Hematopoietic multipotent progenitor cell treated with erythropoietin and hydrocortisone succinate and interleukin-3 and kit ligand, for 8 days (in vitro differentiated cells): ENCODE results near the gene KLHDC3.

Experiments used
- DNase-seq: peaks from one replicate; pipeline ENCODE4 v3.0.0-alpha.2; 2015

KLHDC3 gene, protein sequence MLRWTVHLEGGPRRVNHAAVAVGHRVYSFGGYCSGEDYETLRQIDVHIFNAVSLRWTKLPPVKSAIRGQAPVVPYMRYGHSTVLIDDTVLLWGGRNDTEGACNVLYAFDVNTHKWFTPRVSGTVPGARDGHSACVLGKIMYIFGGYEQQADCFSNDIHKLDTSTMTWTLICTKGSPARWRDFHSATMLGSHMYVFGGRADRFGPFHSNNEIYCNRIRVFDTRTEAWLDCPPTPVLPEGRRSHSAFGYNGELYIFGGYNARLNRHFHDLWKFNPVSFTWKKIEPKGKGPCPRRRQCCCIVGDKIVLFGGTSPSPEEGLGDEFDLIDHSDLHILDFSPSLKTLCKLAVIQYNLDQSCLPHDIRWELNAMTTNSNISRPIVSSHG

DNA sequence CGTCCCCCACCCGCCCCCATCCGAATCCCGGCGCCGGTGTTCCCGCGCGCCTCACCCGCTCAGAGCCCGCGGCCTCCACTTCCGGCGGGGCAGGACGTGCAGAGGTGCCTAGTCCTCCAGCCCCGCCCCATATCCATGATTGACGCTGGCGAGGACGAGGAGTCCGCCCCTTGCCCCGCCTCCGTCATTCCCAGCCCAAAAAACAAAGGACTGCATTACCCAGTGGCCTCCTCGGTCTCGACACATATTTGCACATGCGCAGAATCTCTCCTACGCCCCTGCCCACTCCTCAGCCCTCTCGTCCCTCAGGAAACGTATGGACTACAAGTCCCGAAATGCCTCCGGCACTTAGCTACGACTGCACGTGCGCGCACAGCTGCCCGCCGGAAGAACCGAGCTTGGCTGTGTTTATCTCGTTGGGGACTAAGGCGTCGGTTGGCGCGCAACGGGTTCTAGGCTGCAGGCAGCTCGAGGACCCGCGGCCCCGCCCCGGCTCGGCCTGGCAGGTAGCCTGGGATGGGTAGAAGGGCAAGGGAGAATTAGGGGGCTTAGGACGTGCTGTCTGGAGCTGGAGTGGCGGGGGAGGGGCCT is at the start of gene KLHDC3, which contains the start of gene MEA1:
TSS of gene KLHDC3 (plus strand) at position 407 of the 591 bp plus-strand sequence. CDS start 2,944 bp downstream, outside the sequence.
TSS of gene MEA1 (minus strand) at position 104 of the 591 bp plus-strand sequence. CDS start 133 bp downstream, outside the sequence.
- DNase-seq, result peak; percentile 100

DNA sequence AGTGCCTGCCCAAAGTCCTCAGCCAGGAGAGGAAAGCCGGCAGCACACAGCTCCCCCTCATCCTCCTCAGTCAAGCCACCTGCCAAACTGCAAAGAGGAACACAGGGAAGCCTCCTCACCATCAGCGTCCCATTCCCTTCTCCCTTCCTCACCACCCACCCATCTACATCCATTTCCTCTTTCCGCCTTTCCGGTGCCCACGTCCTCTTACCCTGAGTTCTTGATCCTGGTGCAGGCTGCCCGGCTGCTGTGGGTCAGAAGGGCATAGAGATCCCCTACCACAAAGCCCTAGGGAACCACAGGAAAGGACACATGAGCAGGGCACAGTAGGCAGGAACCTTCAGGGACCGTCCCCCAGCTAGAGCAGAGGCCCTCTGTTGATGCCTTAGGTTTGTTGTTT is 47.5 kb upstream of the KLHDC3 start:
- DNase-seq, result no peak

DNA sequence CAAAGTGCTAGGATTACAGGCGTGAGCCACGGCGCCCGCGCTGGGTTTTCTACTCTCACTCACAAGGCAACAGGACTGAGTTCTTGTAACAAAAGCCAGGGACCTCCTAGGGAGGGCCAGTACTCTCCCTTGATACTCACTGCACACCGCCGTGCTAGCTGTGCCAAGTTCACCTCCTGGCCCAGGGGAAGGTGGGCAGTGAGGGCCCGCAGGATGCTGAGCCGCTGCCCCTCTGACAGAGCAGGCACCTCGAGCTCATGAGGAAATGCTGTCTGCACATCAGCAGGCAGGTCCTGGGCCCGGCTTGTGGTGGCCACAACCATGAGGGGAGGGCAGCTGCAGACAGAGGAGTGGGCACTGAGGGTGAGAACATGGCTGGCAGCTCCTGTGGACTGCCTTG is 46.8 kb upstream of the KLHDC3 start:
- DNase-seq, result no peak

DNA sequence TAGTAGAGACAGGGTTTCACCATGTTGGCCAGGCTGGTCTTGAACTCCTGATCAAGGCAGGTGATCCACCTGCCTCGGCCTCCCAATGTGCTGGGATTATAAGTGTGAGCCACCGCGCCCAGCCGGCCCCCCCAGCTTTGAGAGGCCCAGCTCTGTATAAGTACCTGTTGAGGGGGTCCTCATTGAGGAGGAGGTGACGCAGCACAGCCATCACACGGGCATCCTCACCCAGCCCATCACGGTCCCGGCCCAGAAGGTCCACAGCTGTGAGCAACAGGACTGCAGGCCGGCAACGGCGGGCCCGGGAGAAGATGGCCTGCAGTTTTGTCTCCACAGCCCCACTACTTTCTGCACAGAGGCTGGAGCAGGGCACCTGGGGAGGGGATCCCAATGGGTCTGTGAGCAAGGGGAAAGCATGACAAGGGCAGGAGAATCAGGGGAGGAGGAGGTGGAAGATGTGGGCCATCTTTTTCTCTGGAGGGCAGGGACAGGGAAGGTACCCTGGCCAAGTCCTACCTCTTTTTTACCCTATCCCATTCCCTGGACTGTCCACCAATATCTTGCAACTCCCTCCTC is 45.8 kb upstream of the KLHDC3 start:
- no peak for DNase-seq

DNA sequence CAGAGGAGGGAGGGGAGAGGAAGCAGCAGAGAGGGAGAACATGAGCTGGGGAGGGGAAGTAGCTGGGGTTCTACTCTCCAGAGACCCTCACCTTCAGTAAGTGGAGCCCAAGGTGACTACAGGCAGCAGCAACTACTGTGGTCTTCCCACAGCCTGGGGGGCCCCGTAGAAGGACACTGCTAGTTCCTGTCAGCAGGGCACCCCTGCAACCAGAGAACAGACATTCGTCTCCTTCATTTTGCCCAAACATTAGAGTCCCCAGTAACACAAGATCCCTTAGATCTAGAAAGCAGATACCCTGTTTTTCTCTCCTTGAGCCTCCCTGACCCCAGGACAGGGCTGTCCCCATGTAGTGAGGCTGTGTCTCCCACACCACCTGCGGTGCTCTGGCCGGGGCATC is 45.3 kb upstream of the KLHDC3 start:
- no peak for DNase-seq

DNA sequence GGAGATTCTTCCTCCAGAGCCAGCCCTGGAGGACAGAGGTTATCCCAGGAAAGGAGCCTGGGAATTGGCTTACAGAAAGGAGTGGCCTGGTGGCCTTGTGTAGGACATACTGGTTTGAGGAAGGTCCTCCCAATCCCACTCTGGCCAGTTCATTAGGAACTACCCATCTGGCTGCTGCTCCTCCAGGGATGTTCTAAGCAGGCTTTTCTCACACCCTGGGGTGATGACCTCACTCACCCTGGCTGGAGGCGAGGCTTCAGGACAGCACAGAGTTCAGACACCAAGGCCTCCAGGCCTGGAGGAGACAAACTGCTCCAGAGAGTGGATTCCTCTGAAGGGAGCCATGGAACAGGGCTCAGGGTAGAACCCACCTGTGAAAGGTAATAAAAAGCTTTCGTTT is 44.6 kb upstream of the KLHDC3 start:
- no peak for DNase-seq

DNA sequence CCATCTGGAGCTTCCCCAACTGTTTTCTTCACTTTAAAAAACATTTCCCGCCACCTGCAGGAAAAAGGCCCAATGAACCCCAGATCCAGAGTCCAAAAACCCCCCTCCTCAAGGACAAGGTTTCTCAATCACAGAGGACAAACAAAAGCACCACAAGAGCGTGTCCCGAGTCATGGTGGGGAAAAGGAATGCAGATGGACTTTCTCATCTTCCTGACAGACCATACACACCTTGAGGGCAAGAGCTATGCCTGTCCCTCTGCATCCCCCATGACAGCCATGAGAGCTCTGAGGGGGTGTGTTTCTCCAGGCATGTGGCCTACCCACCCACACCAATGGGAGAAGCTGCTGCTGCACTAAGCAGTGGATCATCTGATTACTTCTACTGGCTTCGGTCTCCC is 44.1 kb upstream of the KLHDC3 start:
- DNase-seq, result no peak

DNA sequence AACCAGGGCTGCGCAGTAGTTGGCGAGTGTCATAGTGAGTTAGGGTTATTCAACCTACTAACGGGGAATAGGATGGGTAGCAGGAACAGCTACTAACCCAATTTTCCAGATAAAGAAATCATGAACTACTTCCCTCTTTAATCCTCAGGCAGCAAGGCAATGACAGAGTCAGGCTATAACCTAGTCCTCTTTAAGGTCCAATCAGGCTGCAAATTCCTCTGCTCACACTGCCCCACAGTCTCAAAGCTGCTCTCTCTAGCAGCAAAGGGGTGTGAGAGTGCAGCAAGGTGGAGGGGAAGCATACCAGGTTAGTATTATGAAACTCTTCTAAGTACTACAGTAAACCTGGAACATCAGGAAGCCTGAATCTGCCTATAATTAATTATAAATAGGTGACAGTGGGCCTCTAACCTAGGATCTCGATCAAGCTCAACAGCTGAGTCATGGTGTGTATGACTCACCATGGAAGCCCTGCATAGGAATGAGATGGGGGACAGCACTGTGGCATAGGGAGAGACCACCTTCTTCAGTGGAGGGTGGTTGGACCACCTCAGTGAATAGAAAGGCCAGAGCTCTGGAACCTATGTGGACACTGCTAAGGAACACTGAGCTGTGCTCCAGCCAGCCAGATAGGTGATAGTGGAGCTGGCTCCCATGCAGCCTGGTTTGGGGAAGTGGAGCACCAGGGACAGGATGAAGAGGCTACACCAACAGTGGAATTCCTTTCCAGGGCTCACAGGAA is 43.0 kb upstream of the KLHDC3 start:
- peak; percentile 50 for DNase-seq

DNA sequence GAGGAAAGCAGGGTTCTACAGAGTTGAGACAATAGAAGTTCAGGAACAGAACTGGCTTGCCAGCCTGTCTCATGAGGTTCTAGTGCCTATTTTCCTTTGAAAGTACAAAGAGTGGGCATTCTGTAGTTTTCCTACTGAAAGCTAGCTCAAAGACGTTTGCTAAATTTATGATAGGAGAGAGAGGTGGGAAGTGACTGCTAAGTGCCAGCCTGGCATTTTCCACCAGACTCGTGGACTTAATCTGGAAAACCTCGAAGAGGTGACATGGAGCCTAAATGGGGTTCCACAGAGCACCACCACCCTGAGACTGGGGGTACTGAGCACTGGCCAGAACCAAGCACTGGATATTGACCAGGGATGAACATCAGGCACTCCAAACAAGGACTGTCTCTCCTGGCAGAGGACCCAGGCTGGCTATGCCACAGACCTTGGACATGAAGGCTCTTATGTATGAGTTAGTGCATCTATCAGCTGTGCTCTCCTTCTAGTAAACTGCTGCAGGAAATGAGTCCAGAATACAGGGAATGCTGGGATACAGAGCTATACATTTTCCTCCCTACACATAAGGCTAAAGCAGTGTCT is 42.2 kb upstream of the KLHDC3 start:
- no peak for DNase-seq

DNA sequence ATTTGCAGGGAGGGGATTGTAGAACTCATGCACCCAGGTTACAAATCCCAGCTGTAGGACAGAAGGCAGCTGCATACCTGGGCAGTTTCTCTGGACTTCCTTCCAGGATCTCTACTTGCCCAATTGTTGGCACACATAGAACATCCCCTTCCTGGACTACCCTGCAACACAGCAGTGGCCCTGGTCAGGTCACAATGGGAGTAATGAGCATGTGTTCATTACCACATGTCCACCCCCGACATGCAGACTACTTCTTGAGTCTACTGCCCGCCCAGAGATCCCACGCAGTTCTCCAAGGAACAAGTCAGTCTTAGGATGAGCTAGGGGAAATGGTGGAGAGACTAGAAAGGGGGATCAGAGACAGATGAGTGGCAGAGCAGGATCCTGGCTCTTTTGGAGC is 40.1 kb upstream of the KLHDC3 start:
- DNase-seq, result no peak

DNA sequence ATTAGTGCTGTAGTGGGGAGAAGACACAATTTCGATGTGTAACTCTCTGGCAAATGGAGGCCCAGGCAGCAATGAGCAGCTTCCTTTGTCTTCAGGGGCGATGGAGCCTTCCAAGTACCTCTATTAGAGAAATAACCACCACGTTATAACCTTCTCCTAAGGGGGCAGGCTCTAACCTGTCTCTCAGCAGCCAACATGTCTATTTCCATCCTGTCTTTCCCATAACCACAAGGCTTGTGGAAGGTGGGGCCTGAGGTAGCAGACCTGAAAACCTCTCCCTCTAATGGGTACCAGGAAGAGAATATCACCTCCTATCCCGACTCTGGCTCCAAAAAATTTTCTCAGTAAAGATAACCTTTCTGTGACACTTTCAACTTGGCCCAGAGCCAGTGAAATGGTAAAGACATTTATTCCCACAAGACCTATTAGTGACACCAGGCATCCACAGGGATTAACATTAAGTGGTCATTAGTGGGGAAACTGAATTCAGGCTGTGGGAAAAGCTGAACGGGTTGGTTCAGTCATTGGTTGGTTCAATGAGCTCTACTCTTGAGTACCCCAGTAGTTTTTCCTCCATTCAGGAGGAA is 39.0 kb upstream of the KLHDC3 start:
- DNase-seq, result peak; percentile 20

DNA sequence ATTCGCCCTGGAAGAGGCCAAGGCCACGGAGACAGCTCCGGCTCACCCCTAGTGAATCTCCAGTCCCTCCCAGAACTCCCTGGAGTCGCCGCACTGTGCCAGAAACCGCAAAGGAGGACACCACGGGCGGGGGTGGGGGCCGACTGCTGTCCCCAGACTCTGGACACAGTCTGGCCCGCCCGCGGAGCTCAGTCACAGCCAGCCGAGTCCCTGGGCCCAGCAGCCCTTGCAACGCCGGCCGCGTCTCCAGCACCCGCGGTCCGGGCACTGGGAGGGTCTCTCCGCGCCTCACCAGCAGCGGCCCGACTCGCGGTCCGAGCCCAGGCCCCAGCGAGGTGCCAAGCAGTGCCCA is 35.6 kb upstream of the KLHDC3 start:
- DNase-seq, result peak; percentile 34

DNA sequence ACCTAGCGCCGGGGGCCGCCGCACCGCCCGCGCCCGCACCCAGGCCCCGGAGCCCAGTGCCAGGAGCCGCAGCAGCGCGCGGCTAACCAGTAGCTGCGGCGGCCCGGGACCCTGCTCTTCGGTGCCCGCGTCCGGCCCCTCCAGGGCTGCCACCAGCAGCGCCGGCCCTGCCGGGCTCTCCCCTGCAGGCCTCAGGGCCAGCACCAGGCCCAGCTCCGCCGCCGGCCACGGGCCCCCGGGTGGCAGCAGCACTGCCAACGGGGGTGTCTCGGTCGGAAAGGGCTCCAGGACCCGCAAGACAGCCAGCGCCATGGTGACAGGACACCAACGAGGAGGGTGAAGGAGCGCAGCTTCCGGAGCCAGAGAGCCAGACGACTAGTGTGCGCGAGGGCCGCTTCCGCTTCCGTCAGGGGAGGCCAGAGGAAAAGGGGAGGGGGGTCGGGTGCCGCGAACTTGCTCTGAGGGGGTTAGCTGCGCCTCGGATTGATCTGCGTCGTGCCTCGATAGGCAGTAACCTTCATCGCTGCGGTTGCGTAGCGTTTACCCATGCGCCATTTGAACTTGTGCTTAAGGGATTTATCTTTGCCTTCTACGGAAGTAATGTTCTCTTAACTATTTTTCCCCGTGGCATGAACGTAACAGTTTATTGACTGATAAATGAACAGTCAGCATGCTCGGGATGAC is 35.1 kb upstream of the KLHDC3 start, which contains the start of gene PEX6:
TSS of gene PEX6 (minus strand) at position 343 of the 684 bp plus-strand sequence. CDS start at position 312, 31 bp downstream.
- DNase-seq, result peak; percentile 94

DNA sequence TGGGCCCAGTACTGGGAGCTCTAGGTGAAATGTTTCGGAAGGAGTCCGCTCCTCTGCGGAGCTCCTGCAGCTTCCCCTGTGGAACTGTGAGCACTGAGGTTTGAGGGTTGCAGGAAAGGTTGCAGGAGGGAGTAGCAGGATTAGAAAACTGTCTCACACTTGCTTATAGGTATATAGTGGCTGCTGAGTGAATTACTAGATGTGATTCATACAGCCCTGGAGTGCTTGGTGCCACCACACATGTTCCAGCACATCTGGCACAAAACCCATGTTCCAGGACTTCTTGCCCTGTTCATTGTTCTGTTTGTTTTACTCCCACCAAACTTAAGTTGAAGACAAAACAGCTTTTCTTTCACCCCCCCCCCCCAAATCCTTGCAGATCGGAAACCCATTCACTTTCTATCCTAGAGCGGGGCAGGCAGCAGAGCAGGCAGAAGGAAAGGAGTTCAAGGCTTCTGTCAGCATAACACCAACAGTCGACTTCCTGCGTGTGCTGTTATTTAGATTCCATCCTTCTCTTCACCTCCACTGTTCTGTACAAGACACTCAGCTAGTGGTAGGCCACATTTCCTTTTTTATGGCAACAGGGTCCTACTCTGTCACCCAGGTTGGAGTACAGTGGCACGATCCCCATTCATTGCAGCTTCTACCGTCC is 34.4 kb upstream of the KLHDC3 start:
- no peak for DNase-seq

DNA sequence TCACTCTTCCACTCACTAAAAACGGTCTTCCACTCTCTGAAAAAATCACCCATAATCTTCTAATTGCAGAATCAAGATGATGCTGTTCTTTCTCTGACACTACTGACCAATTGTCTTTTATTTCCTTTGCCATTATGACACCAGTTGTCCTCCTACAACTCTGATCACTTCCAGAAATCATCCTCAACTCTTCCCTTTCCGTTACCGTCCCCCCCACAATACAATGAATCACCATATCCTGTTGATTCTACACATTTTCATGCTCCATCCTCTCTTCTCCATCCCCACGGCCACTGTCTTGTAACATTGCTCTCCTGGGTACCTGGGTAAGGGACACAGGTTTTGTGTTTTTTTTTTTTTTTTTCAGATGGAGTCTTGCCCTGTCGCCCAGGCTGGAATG is 32.2 kb upstream of the KLHDC3 start:
- DNase-seq, result no peak

DNA sequence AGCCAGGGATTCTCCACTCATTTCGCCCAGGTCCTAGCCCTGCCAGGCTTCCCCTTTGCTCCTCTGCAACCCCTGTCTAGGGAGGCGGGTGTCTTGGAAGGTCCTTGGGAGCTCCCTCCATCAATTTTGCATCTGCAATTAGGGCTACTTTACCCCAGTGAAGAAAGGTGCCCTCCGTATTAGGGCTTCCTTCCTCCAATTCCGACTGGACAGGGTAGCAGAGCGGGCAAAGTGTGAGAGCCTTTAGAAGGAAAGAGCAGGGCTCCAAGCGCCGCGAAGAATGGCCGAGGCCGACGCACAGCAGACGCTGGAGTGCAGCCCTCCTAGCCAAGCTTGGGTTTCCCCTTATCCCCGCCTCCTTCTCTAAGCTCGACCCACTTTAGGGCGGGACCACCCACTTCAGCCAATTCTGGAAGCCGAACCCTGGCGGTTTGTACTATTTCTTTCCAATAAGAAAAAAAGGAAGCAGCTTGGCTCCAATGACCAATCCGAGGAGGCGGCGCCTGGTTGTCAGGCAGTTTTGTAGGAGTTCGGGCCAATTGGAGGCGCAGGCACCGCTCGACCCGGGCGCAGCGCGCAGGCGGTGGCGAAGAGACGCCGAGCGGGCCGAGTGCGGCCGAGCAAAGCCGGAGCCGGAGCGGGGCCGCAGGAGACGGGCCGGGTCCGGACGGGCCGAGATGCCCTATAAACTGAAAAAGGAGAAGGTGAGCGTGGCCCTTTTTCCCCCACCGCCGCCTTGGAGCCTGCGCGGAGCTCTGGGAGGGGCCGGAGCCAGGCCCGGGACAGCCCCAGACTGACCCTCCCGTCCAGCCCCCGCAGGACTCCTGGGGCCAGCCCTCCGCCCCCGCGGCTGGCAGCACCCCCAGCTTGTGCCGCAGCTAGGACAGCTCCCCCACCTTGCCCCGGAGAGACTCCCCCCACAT is 29.8 kb upstream of the KLHDC3 start, which contains the start of gene PPP2R5D:
TSS of gene PPP2R5D (plus strand) at position 570 of the 923 bp plus-strand sequence. CDS start at position 678, 108 bp downstream.
- peak; percentile 100 for DNase-seq

DNA sequence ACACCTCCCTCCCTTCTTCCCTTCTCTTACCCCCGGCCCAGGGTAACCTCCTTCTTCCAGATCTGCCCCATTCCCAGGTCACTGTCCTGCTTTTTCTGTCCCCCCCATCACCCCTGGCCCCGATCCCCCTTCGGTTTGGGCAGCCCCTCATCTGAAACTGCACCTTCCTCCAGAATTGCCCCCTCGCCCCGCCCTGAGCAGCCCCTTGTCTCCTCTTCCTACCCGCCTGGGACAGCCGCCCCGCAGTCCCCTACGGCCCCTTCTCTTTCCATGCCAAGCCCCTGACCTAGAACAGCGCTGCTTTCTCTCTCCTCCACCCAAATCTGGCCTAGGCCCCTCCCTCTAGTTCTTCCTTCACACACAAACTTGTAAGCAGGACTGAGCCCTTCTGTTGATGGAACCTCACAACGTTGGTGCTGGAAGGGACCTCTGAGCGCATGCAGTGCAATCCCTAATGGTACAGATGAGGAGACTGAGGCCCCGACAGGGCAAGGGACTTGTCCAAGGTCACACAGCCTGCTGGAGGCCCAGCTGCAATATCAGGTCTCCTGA is 29.0 kb upstream of the KLHDC3 start:
- DNase-seq, result peak; percentile 21

DNA sequence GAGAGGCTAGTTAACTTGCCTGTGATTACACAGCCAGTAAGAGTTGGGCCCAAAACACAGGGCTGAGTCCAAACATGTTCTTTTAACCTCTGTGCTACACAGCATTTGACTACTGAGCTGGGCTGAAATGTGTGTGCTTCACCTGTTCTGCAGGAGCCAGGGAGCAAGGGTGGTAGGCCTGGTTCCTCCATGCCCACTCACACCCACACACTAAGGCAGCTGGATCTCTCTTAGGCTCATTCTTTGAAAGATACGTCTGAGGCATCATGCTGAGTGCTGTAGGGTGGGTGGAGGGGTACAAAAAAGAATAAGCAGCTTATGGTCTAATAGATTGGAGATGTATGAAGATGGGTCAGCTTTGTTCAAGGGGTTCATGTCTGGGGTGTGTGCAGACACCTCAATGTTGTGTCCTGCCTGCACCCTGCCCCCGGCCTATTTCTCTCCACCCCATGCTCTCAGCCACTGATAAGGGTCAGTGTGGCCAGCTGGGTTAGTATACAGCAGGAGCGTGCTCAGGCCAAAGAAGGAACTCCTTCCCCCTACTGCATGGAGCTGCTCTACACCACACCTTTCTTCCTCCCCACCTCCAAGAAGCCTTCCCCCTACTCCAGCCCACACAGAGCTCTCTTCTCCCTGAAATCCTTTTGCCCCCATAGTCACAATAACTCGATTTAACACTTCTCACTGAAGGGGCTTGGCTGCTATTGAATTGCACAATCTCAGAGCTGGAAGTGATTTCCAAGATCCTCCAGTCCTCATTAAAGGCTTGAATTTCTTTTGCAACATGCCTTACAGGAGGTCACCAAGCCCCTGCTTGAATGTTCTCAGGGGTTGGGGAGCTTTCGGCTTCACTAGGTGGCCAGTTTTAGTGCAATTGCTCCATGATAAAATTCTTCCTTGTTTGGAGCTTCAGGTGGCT is 26.3 kb upstream of the KLHDC3 start:
- DNase-seq, result no peak
